ENCODE results near the gene CPB2.

- no peak for TF ChIP-seq EZH2 (IDR thresholded peaks at IDR 0.05; ENCODE audit: insufficient read depth, poor library complexity, severe bottlenecking)
- no peak for TF ChIP-seq EZH2phosphoT487 (IDR thresholded peaks at IDR 0.05; ENCODE audit: insufficient read depth, low read depth)
Observed at GRCh38 chr13:46111151-46111550, 6.3 kb upstream of the CPB2 start.

Data from GM23248 (cell line).